ENCODE data around the gene CDHR4.

CDHR4 gene

DNA sequence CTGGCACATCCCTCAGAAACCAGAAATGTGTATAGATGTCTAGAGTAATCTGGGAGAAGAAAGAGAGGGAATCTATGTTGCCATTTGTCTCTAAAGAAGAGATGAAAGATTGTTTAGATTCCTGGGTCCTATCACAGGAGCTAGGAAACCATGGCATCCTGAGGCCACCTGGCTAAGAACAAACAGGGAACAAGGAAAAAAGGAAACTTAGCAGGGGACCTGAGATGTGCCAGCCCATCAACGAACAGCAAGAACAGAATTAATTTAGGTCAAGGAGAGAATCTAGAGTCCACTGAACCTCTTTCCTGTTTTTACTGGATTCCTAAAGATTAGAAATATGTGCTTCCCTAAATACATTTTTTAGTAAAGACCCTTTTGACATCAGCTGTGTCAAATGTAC, 43.6 kb downstream of the CDHR4 start:
- TF ChIP-seq, protein P1, sequence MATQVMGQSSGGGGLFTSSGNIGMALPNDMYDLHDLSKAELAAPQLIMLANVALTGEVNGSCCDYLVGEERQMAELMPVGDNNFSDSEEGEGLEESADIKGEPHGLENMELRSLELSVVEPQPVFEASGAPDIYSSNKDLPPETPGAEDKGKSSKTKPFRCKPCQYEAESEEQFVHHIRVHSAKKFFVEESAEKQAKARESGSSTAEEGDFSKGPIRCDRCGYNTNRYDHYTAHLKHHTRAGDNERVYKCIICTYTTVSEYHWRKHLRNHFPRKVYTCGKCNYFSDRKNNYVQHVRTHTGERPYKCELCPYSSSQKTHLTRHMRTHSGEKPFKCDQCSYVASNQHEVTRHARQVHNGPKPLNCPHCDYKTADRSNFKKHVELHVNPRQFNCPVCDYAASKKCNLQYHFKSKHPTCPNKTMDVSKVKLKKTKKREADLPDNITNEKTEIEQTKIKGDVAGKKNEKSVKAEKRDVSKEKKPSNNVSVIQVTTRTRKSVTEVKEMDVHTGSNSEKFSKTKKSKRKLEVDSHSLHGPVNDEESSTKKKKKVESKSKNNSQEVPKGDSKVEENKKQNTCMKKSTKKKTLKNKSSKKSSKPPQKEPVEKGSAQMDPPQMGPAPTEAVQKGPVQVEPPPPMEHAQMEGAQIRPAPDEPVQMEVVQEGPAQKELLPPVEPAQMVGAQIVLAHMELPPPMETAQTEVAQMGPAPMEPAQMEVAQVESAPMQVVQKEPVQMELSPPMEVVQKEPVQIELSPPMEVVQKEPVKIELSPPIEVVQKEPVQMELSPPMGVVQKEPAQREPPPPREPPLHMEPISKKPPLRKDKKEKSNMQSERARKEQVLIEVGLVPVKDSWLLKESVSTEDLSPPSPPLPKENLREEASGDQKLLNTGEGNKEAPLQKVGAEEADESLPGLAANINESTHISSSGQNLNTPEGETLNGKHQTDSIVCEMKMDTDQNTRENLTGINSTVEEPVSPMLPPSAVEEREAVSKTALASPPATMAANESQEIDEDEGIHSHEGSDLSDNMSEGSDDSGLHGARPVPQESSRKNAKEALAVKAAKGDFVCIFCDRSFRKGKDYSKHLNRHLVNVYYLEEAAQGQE (IDR thresholded peaks at IDR 0.05; ENCODE audit: insufficient read depth in 1 of 2, low read depth in 2 of 2, low read length in 2 of 2), result no peak
- TF ChIP-seq FOXP2 (optimal IDR thresholded peaks at IDR 0.05; ENCODE audit: borderline replicate concordance, extremely low read depth, extremely low read length, insufficient read depth) (no peak), TAF1 (IDR thresholded peaks at IDR 0.05; ENCODE audit: borderline replicate concordance, insufficient read depth, low read length) (no peak), POLR2AphosphoS5 (IDR thresholded peaks at IDR 0.05; ENCODE audit: low read depth, low read length) (no peak), SIN3A (IDR thresholded peaks at IDR 0.05; ENCODE audit: borderline replicate concordance, insufficient read depth, low read length) (no peak)

DNA sequence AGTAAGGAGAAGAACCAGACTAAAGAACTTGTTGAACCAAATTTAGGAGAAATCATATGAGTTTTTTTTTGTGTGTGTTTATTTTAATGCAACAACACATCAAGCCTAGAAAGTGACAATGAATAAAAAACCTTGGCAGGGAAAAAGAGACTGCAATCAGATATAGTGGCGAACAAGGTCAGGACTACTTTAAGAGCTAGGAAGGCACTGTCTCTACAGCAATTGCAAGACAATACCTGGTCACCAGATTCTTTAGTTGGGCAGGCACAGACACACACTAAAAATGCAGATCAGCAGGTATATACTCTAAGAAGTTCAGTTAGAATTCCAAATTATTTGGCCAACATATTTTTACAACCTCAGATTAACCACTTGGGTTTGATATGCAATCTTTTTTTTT, 45.1 kb downstream of the CDHR4 start:
- TF ChIP-seq POLR2AphosphoS5 (IDR thresholded peaks at IDR 0.05; ENCODE audit: low read depth, low read length), result no peak
- no peak for TF ChIP-seq FOXP2 (optimal IDR thresholded peaks at IDR 0.05; ENCODE audit: borderline replicate concordance, extremely low read depth, extremely low read length, insufficient read depth)
- TF ChIP-seq, protein P1 (IDR thresholded peaks at IDR 0.05; ENCODE audit: insufficient read depth in 1 of 2, low read depth in 2 of 2, low read length in 2 of 2), result no peak
- TF ChIP-seq SIN3A (IDR thresholded peaks at IDR 0.05; ENCODE audit: borderline replicate concordance, insufficient read depth, low read length), result no peak
- TF ChIP-seq TAF1 (IDR thresholded peaks at IDR 0.05; ENCODE audit: borderline replicate concordance, insufficient read depth, low read length), result no peak

DNA sequence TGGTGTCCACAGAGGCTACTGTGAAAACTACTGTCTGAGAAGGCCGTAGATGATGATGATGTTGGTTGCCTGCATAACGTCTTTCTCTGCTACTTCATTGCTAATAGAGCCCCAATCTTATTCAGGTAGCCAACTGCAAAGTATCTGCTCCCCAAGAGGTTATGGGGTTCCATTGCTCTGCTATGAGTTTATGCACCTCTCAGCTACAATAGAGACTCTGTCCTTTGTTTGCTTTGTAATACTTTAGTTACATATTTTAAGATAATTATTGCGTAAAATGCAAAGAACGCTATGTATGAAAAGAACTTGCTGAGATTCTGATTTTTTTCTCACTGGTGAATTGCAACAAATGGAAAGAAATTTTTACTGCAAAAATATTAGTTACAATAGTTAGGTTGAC, 48.2 kb downstream of the CDHR4 start:
- TF ChIP-seq, protein P1 (IDR thresholded peaks at IDR 0.05; ENCODE audit: insufficient read depth in 1 of 2, low read depth in 2 of 2, low read length in 2 of 2), result no peak
- no peak for TF ChIP-seq TAF1 (IDR thresholded peaks at IDR 0.05; ENCODE audit: borderline replicate concordance, insufficient read depth, low read length)
- TF ChIP-seq FOXP2 (optimal IDR thresholded peaks at IDR 0.05; ENCODE audit: borderline replicate concordance, extremely low read depth, extremely low read length, insufficient read depth), result no peak
- TF ChIP-seq POLR2AphosphoS5 (IDR thresholded peaks at IDR 0.05; ENCODE audit: low read depth, low read length), result no peak
- TF ChIP-seq SIN3A (IDR thresholded peaks at IDR 0.05; ENCODE audit: borderline replicate concordance, insufficient read depth, low read length), result no peak

DNA sequence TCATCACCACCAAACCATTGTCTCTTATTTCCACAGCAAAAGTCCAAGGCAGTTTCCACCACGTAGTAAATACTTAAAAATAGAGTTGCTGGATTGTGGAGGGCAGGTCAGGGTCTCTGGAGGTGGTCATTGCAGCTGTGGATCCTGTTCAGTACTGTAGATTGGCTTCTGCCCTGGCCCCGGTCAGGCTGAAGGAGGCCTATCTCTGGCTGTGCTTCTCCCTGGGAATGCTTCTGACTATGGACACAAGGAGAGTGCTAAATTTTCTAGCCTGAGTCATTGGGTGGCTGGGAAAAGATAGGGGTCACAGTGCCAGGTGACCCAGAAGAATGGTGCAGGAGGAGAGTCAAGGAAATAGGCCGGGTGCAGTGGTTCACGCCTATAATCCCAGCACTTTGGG, 49.6 kb downstream of the CDHR4 start:
- TF ChIP-seq TAF1 (IDR thresholded peaks at IDR 0.05; ENCODE audit: borderline replicate concordance, insufficient read depth, low read length) (no peak), POLR2AphosphoS5 (IDR thresholded peaks at IDR 0.05; ENCODE audit: low read depth, low read length) (no peak)

DNA sequence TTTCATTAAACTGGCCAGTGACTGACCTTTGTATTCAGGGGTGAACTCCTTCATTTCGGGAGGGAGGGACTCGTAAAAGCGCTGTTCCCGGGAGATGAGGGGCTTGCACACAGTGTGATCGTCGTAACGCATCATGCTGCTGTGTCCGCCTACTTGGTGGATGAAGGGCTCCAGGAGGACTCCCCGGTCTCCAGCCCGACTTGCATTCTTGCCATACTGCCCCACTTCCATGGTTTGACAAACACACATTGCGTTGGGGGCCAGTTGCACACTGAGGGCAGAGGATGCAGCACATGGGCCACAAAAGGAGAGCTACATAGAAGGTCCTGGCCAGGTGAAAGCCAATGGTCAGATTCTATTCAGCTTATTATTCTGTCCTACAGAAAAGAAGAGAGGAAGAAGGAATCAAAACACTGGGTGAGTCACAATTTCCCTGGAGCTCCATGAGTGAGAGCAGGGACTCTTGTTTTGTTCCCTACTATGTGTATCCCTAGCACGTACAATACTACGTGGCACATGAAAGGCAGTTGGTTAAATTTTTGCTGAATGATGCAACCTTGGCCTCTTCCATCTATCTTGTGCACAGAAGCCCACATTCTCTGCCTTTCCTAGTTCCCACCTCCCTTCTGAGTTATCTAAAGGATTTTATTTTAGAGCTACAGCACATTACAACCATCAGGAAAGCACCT, 51.7 kb downstream of the CDHR4 start:
- no peak for TF ChIP-seq FOXP2 (optimal IDR thresholded peaks at IDR 0.05; ENCODE audit: borderline replicate concordance, extremely low read depth, extremely low read length, insufficient read depth)
- TF ChIP-seq, protein P1 (IDR thresholded peaks at IDR 0.05; ENCODE audit: insufficient read depth in 1 of 2, low read depth in 2 of 2, low read length in 2 of 2), result no peak
